HCT116 (cell line): ENCODE data around the gene WNK2. TPM values are rescaled to one million over a fixed set of nuclear protein-coding genes. Genes with fewer than 3 reads are reported as not detected.

Source experiments
- ATAC-seq: fragments of 200-7000 bp; cut with Tn5 transposase; 2 replicates; pipeline ENCODE4 v1.9.1; 2020; ENCODE audit warnings: mild to moderate bottlenecking, moderate library complexity
- BruUV-seq: library from RNA; stranded (reverse); fragments of 400-500 nt; replicated peaks from 2 replicates; lab custom pipeline; 2021; lab: Mats Ljungman, UMichigan
- CTCF ChIA-PET: fragments of 300-600 bp; sonication (Branson Sonifier 250); formaldehyde crosslinking; loops from one replicate; lab custom pipeline; 2021; ENCODE audit warnings: antibody characterized with exemption; lab: Charles Lee
- POLR2A ChIA-PET: fragments of 300-600, 350-600 bp; sonication (Branson Sonifier 250); formaldehyde crosslinking; loops from one replicate; lab custom pipeline; 2021; ENCODE audit warnings: antibody characterized with exemption; lab: Charles Lee
- RAD21 ChIA-PET, 2 experiments: fragments of 300-600 bp; sonication (Branson Sonifier 250); formaldehyde crosslinking; loops; one replicate each; lab custom pipeline; 2023; ENCODE audit warnings: low total read pairs in 2 of 2; ENCODE audit not compliant: uncharacterized antibody in 2 of 2, unreplicated experiment in 2 of 2, low non-redundant PET in 1 of 2; lab: Charles Lee
- DNase-seq: peaks from one replicate; pipeline ENCODE4 v3.0.0-alpha.2; 2010; ENCODE audit warnings: low read depth, low spot score
- H2AFZ ChIP-seq: fragments of 200-600 bp; shearing (Covaris generic), sonication (generic); 2 replicates; pipeline ENCODE4 v1.6.1; 2017; ENCODE audit warnings: low read depth, mixed run types, mixed read lengths, antibody characterized with exemption, low read length; ENCODE audit not compliant: poor library complexity, severe bottlenecking
- H3K27ac ChIP-seq: 2 replicates; pipeline ENCODE4 v1.5.1; 2012; ENCODE audit warnings: low read depth, low read length
- H3K27me3 ChIP-seq: fragments of 200-600 bp; sonication (generic); 2 replicates; pipeline ENCODE4 v1.6.1; 2016; ENCODE audit warnings: mixed run types, low read length, mixed read lengths; ENCODE audit not compliant: insufficient read depth
- H3K36me3 ChIP-seq, 2 experiments: fragments of 200-500 bp in 1 of 2; fragments of 200-600 bp in 1 of 2; sonication (Bioruptor generic) in 1 of 2; sonication (generic) in 1 of 2; 2 replicates each; pipeline versions ENCODE4 v1.5.1 to v1.6.1; 2014 to 2016; ENCODE audit warnings: low read length in 2 of 2, inconsistent platforms in 1 of 2, mixed read lengths in 1 of 2, mixed run types in 1 of 2; ENCODE audit not compliant: insufficient read depth in 2 of 2, control insufficient read depth in 1 of 2
- H3K4me1 ChIP-seq, 2 experiments: fragments of 200-600 bp in 1 of 2; sonication (generic) in 1 of 2; 2 replicates each; pipeline versions ENCODE4 v1.5.1 to v1.6.1; 2012 to 2017; ENCODE audit warnings: low read length in 2 of 2, inconsistent platforms in 1 of 2, mild to moderate bottlenecking in 1 of 2, mixed read lengths in 1 of 2, mixed run types in 1 of 2, moderate library complexity in 1 of 2; ENCODE audit not compliant: insufficient read depth in 2 of 2, control insufficient read depth in 1 of 2
- H3K4me2 ChIP-seq: fragments of 200-600 bp; sonication (generic); 2 replicates; pipeline ENCODE4 v1.6.1; 2017; ENCODE audit warnings: mixed run types, low read length, mixed read lengths
- H3K4me3 ChIP-seq, 2 experiments: fragments of 200-600 bp in 1 of 2; sonication (generic) in 1 of 2; replicated peaks in 1 of 2; 2 replicates each; pipeline ENCODE4 v1.5.1; 2011 to 2016; ENCODE audit warnings: low read length in 2 of 2, control low read depth in 1 of 2, low read depth in 1 of 2, mild to moderate bottlenecking in 1 of 2, mixed read lengths in 1 of 2, mixed run types in 1 of 2
- H3K79me2 ChIP-seq: fragments of 200-600 bp; sonication (generic); 2 replicates; pipeline ENCODE4 v1.6.1; 2017; ENCODE audit warnings: mild to moderate bottlenecking, mixed run types, low read length, moderate library complexity, mixed read lengths; ENCODE audit not compliant: insufficient read depth
- H3K9ac ChIP-seq: fragments of 200-600 bp; sonication (generic); 2 replicates; pipeline ENCODE4 v1.6.1; 2016; ENCODE audit warnings: low read length, mixed read lengths
- H3K9me2 ChIP-seq: fragments of 200-600 bp; sonication (generic), shearing (Covaris generic); 2 replicates; pipeline ENCODE4 v1.6.1; 2017; ENCODE audit warnings: mixed run types, mild to moderate bottlenecking, moderate library complexity; ENCODE audit not compliant: insufficient read depth
- H3K9me3 ChIP-seq, 2 experiments: fragments of 200-500 bp in 1 of 2; fragments of 200-600 bp in 1 of 2; sonication (Bioruptor generic) in 1 of 2; sonication (generic) in 1 of 2; 2 replicates each; pipeline ENCODE4 v1.6.1; 2014 to 2017; ENCODE audit warnings: low read length in 2 of 2, mixed read lengths in 2 of 2, inconsistent platforms in 1 of 2, low read depth in 1 of 2, mild to moderate bottlenecking in 1 of 2, mixed run types in 1 of 2, moderate library complexity in 1 of 2; ENCODE audit not compliant: control insufficient read depth in 1 of 2, insufficient read depth in 1 of 2
- H4K20me1 ChIP-seq: fragments of 200-600 bp; sonication (generic), shearing (Covaris generic); 2 replicates; pipeline ENCODE4 v1.6.1; 2017; ENCODE audit warnings: mixed run types, mild to moderate bottlenecking, moderate library complexity; ENCODE audit not compliant: insufficient read depth
- ATF3 ChIP-seq: IDR thresholded peaks from 2 replicates; pipeline ENCODE4 v1.6.1; 2012
- CBX3 ChIP-seq: IDR thresholded peaks from 2 replicates; pipeline ENCODE4 v1.6.1; 2012; ENCODE audit warnings: low read depth
- CEBPB ChIP-seq: IDR thresholded peaks from 2 replicates; pipeline ENCODE4 v1.6.1; 2012; ENCODE audit warnings: low read depth
- EGR1 ChIP-seq: IDR thresholded peaks from 2 replicates; pipeline ENCODE4 v1.6.1; 2012; ENCODE audit warnings: low read depth
- EZH2 ChIP-seq: fragments of 200-600 bp; sonication (generic); IDR thresholded peaks from 2 replicates; pipeline ENCODE4 v1.6.1; 2017; ENCODE audit warnings: antibody characterized with exemption, mixed run types
- POLR2AphosphoS5 ChIP-seq: IDR thresholded peaks from 2 replicates; pipeline ENCODE4 v1.6.1; 2011; ENCODE audit warnings: mild to moderate bottlenecking, low read depth, low read length, moderate library complexity
- SIN3A ChIP-seq: IDR thresholded peaks from 2 replicates; pipeline ENCODE4 v1.6.1; 2012; ENCODE audit warnings: low read depth
- SP1 ChIP-seq: IDR thresholded peaks from 2 replicates; pipeline ENCODE4 v1.6.1; 2012; ENCODE audit warnings: low read depth
- TCF7L2 ChIP-seq: IDR thresholded peaks from 2 replicates; pipeline ENCODE4 v1.7.0; 2011; ENCODE audit warnings: borderline replicate concordance, inconsistent platforms; ENCODE audit not compliant: insufficient read depth, insufficient read length; ENCODE audit errors: extremely low read depth
- YY1 ChIP-seq: IDR thresholded peaks from 2 replicates; pipeline ENCODE4 v1.6.1; 2011; ENCODE audit warnings: low read length, low read depth, moderate library complexity, mild to moderate bottlenecking; ENCODE audit not compliant: insufficient replicate concordance; ENCODE audit errors: extremely low read depth
- ZFX ChIP-seq: fragments of 450-650 bp; IDR thresholded peaks from 2 replicates; pipeline ENCODE4 v1.6.1; 2017
- intact Hi-C: fragments of 100-400 bp; cut with micrococcal nuclease; formaldehyde crosslinking; loops from 2 replicates; pipeline ENCODE4 v1.10.0; 2022
- total RNA-seq: library from RNA; stranded (reverse); gene quantifications from one replicate; pipeline ENCODE4 v1.2.1, GENCODE V29; 2021; ENCODE audit not compliant: unreplicated experiment
- TF ChIP-seq, protein P1 (sequence below), 3 experiments: fragments of 200-600 bp in 1 of 3; sonication (generic) in 1 of 3; IDR thresholded peaks in 2 of 3; conservative IDR thresholded peaks in 1 of 3; 2 replicates each; pipeline ENCODE4 v1.5.1; 2012 to 2017; ENCODE audit warnings: low read depth in 2 of 3, low read length in 2 of 3, antibody characterized with exemption in 1 of 3, borderline replicate concordance in 1 of 3, control low read depth in 1 of 3, mild to moderate bottlenecking in 1 of 3, mixed read lengths in 1 of 3, mixed run types in 1 of 3, moderate library complexity in 1 of 3; ENCODE audit not compliant: insufficient read depth in 1 of 3
- TF ChIP-seq, protein P2 (sequence below): IDR thresholded peaks from 2 replicates; pipeline ENCODE4 v1.6.1; 2012

The WNK2 gene
- total RNA-seq, 1 experiment from 2014 or later: 24.4 TPM

DNA sequence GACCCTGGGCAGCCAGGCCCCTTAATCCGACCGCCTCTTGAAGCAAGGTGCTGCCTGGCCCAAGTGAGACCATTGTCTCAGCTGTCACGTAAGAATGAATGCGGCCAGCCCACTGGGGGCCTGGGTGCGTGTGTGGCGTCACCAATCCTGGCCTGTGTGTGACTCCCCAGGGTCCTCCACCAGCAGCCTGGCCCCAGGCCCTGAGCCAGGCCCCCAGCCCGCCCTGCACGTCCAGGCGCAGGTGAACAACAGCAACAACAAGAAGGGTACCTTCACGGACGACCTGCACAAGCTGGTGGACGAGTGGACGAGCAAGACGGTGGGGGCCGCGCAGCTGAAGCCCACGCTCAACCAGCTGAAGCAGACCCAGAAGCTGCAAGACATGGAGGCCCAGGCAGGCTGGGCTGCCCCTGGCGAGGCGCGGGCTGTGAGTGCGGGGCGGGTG, 124.2 kb downstream of the WNK2 start (continued):
- TF ChIP-seq, protein P1, sequence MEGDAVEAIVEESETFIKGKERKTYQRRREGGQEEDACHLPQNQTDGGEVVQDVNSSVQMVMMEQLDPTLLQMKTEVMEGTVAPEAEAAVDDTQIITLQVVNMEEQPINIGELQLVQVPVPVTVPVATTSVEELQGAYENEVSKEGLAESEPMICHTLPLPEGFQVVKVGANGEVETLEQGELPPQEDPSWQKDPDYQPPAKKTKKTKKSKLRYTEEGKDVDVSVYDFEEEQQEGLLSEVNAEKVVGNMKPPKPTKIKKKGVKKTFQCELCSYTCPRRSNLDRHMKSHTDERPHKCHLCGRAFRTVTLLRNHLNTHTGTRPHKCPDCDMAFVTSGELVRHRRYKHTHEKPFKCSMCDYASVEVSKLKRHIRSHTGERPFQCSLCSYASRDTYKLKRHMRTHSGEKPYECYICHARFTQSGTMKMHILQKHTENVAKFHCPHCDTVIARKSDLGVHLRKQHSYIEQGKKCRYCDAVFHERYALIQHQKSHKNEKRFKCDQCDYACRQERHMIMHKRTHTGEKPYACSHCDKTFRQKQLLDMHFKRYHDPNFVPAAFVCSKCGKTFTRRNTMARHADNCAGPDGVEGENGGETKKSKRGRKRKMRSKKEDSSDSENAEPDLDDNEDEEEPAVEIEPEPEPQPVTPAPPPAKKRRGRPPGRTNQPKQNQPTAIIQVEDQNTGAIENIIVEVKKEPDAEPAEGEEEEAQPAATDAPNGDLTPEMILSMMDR (IDR thresholded peaks at IDR 0.05 in 2 of 3, conservative IDR thresholded peaks at IDR 0.05 in 1 of 3; ENCODE audit: borderline replicate concordance in 1 of 3, insufficient read depth in 1 of 3, low read depth in 2 of 3, low read length in 2 of 3): no peak
- TF ChIP-seq CEBPB (no peak), EGR1 (no peak), ATF3 (no peak), TCF7L2 (no peak), CBX3 (no peak), YY1 (no peak), SIN3A (no peak), ZFX (no peak), EZH2 (no peak)
- TF ChIP-seq, protein P2, sequence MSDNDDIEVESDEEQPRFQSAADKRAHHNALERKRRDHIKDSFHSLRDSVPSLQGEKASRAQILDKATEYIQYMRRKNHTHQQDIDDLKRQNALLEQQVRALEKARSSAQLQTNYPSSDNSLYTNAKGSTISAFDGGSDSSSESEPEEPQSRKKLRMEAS: no peak

- H3K4me3 ChIP-seq: no peak overlapping the region
- no peaks in the 10 kb centered on the region for H4K20me1 ChIP-seq
- no peak overlapping the region for H3K27ac ChIP-seq
- no peak overlapping the region for H2AFZ ChIP-seq
- ChIA-PET CTCF (no interaction called here), RAD21 (no interaction called here), POLR2A (no interaction called here)
- H3K9me3 ChIP-seq: no peaks in the 10 kb centered on the region
- intact Hi-C loops: loop anchor here (10.0 kb wide), 1 partner anchor 256 kb away; no protein-coding TSS in a partner anchor
- no peaks in the 10 kb centered on the region for H3K27me3 ChIP-seq
- BruUV-seq: no TSS peak
- no peak for ATAC-seq
- TF ChIP-seq POLR2AphosphoS5 (no peak), ATF3 (no peak), SP1 (no peak)
- TF ChIP-seq, protein P2: no peak
- H3K9me2 ChIP-seq: no peaks in the 10 kb centered on the region
- H3K36me3 ChIP-seq: no peaks in the 10 kb centered on the region
- H3K4me2 ChIP-seq: no peak overlapping the region
- no peaks in the 10 kb centered on the region for H3K79me2 ChIP-seq
- no peak overlapping the region for H3K9ac ChIP-seq
- no peak for DNase-seq
- H3K4me1 ChIP-seq: peaks cover 7 to 10% of the 10 kb centered on the region in 2 experiments
Measured at GRCh38 chr9:93308676-93309075, 124.7 kb downstream of the WNK2 start.
